NT2/D1 (cell line): ENCODE results near the gene RAPGEF4.

Experiments
- SUZ12 ChIP-seq: IDR thresholded peaks from 2 replicates; pipeline ENCODE4 v1.6.1; 2011; ENCODE audit not compliant: insufficient read length, insufficient read depth; ENCODE audit errors: extremely low read depth
- YY1 ChIP-seq: IDR thresholded peaks from 2 replicates; pipeline ENCODE4 v1.6.1; 2011; ENCODE audit not compliant: insufficient read length, insufficient read depth
- ZNF274 ChIP-seq: IDR thresholded peaks from 2 replicates; pipeline ENCODE4 v1.6.1; 2011; ENCODE audit warnings: mild to moderate bottlenecking, low read depth, low read length

DNA sequence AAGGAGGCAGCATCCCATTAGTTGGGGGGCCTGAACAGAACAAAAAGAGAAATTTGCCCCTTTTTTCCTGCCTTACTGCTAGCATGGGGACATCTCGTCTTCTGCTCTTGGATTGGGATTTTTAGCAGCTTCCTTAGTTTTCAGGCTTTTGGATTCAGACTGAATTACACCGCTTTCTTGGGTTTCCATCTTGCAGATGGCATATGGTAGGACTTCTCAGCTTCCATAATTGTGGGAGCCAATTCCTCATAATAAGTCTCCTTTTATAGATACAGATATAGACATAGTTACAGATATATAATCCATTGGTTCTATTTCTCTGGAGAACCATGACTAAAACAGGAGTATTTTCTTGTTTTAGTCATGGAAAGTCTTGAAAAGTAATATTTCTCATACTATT lies 5.2 kb upstream of the RAPGEF4 start:
- no peak for TF ChIP-seq YY1
- no peak for TF ChIP-seq ZNF274
- TF ChIP-seq SUZ12: no peak
